ENCODE measurements around the gene RGS18. TPM values are rescaled to one million over a fixed set of nuclear protein-coding genes. Genes with fewer than 3 reads are reported as not detected.
"Not testable (repeated sequence)": the region's sequence is repeated elsewhere in the genome, so short reads cannot be mapped to it uniquely, and the experiment has no call there.

The RGS18 gene
- total RNA-seq, 2 donors from 2014 or later, result 1.2 to 1.9 TPM

GRCh38 chr1:192159014-192159413 lies 752 bp downstream of the RGS18 start:
- Histone ChIP-seq H3K27me3 (no peaks in the 10 kb centered on the region), H3K27ac (no peak overlapping the region), H3K4me1 (no peaks in the 10 kb centered on the region), H3K9me3 (no peaks in the 10 kb centered on the region), H3K36me3 (no peaks in the 10 kb centered on the region), H3K4me3 (no peak overlapping the region)
- TF ChIP-seq, protein P1, sequence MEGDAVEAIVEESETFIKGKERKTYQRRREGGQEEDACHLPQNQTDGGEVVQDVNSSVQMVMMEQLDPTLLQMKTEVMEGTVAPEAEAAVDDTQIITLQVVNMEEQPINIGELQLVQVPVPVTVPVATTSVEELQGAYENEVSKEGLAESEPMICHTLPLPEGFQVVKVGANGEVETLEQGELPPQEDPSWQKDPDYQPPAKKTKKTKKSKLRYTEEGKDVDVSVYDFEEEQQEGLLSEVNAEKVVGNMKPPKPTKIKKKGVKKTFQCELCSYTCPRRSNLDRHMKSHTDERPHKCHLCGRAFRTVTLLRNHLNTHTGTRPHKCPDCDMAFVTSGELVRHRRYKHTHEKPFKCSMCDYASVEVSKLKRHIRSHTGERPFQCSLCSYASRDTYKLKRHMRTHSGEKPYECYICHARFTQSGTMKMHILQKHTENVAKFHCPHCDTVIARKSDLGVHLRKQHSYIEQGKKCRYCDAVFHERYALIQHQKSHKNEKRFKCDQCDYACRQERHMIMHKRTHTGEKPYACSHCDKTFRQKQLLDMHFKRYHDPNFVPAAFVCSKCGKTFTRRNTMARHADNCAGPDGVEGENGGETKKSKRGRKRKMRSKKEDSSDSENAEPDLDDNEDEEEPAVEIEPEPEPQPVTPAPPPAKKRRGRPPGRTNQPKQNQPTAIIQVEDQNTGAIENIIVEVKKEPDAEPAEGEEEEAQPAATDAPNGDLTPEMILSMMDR (IDR thresholded peaks at IDR 0.05), result no peak
- DNase-seq (ENCODE audit: low spot score), result no peak

- no peaks in the 10 kb centered on the region for H3K4me1 ChIP-seq
- no peak overlapping the region for H3K4me3 ChIP-seq
- TF ChIP-seq, protein P1 (IDR thresholded peaks at IDR 0.05), result no peak
- no peaks in the 10 kb centered on the region for H3K9me3 ChIP-seq
- H3K27me3 ChIP-seq, result no peaks in the 10 kb centered on the region
- DNase-seq (ENCODE audit: low spot score), result no peak
- no peaks in the 10 kb centered on the region for H3K36me3 ChIP-seq
- H3K27ac ChIP-seq, result no peak overlapping the region
Measured at GRCh38 chr1:192159781-192160180, 1.5 kb downstream of the RGS18 start.

GRCh38 chr1:192160196-192160595 lies 1.9 kb downstream of the RGS18 start:
- TF ChIP-seq, protein P1 (IDR thresholded peaks at IDR 0.05), result no peak
- no peaks in the 10 kb centered on the region for H3K4me1 ChIP-seq
- no peak for DNase-seq (ENCODE audit: low spot score)
- no peak overlapping the region for H3K4me3 ChIP-seq
- no peaks in the 10 kb centered on the region for H3K27me3 ChIP-seq
- H3K36me3 ChIP-seq, result no peaks in the 10 kb centered on the region
- H3K27ac ChIP-seq, result no peak overlapping the region
- peaks cover 0 to 3% of the 10 kb centered on the region in 2 donors for H3K9me3 ChIP-seq

DNA sequence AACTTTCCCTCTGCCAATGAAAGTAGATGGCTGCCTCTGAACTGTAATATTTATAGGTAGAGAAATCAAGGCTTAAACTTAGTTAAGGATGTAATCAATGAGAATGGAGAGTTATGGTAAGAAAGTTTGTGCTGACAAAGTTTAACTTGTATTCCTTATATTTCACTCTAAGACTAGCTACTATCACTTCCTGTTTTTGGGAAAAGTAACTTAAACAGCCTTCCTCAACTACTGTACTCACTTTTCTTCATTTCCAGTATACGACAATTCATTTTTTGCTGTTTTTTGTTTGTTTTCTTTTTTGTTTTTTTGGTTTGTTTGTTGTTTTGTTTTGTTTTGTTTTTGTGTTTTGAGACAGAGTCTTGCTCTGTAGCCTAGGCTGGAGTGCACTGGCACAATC lies 3.7 kb downstream of the RGS18 start:
- Histone ChIP-seq H3K27ac (no peak overlapping the region), H3K4me3 (no peak overlapping the region), H3K27me3 (no peaks in the 10 kb centered on the region), H3K36me3 (no peaks in the 10 kb centered on the region), H3K9me3 (peaks cover 0 to 8% of the 10 kb centered on the region in 2 donors), H3K4me1 (no peaks in the 10 kb centered on the region)
- no peak for DNase-seq (ENCODE audit: low spot score)
- TF ChIP-seq, protein P1 (IDR thresholded peaks at IDR 0.05), result no peak

- no peak overlapping the region for H3K27ac ChIP-seq
- no peak overlapping the region for H3K4me3 ChIP-seq
- peaks cover 0 to 8% of the 10 kb centered on the region in 2 donors for H3K9me3 ChIP-seq
- DNase-seq (ENCODE audit: low spot score), result no peak
- TF ChIP-seq, protein P1 (IDR thresholded peaks at IDR 0.05), result no peak
- no peaks in the 10 kb centered on the region for H3K27me3 ChIP-seq
- no peaks in the 10 kb centered on the region for H3K36me3 ChIP-seq
- H3K4me1 ChIP-seq, result no peaks in the 10 kb centered on the region
Measured at GRCh38 chr1:192162376-192162775, 4.1 kb downstream of the RGS18 start.

- not testable (repeated sequence) for DNase-seq (ENCODE audit: low spot score); H3K27ac ChIP-seq
Measured at GRCh38 chr1:192165002-192165401, 6.7 kb downstream of the RGS18 start.

More at GRCh38 chr1:192165002-192165401, 6.7 kb downstream of the RGS18 start:
- H3K4me3 ChIP-seq, H3K27me3 ChIP-seq, H3K4me1 ChIP-seq, H3K9me3 ChIP-seq, H3K36me3 ChIP-seq: not testable (repeated sequence)

Measured in right atrium auricular region (tissue), 2 donors.